SU-DHL-6 (cell line): Measurements from ENCODE around the gene NTSR1.

Source experiments
- H2AFZ ChIP-seq: fragments of 200-600 bp; sonication (generic); 2 replicates; pipeline ENCODE4 v1.6.1; 2014; ENCODE audit warnings: low read depth, mild to moderate bottlenecking, moderate library complexity, mixed read lengths, antibody characterized with exemption, low read length; ENCODE audit not compliant: severe bottlenecking
- H3F3A ChIP-seq: fragments of 200-600 bp; shearing (Covaris generic); 2 replicates; pipeline ENCODE4 v1.6.0; 2016; ENCODE audit warnings: antibody characterized with exemption, mild to moderate bottlenecking; ENCODE audit not compliant: insufficient read depth
- H3K27ac ChIP-seq: fragments of 200-600 bp; sonication (generic); 2 replicates; pipeline ENCODE4 v1.5.1; 2016; ENCODE audit warnings: low read depth, mild to moderate bottlenecking, low read length, moderate library complexity, mixed read lengths
- H3K27me3 ChIP-seq: fragments of 200-600 bp; sonication (generic), shearing (Covaris generic); 2 replicates; pipeline ENCODE4 v1.6.0; 2014; ENCODE audit warnings: mild to moderate bottlenecking, low read length
- H3K36me3 ChIP-seq: fragments of 200-600 bp; sonication (generic); 2 replicates; pipeline ENCODE4 v1.6.1; 2014; ENCODE audit warnings: mild to moderate bottlenecking, low read length, mixed read lengths
- H3K4me2 ChIP-seq: fragments of 300-600, 200-600 bp; shearing (Covaris generic), sonication (generic); 2 replicates; pipeline ENCODE4 v1.6.0; 2014; ENCODE audit warnings: low read length, low read depth, mild to moderate bottlenecking; ENCODE audit not compliant: poor library complexity, severe bottlenecking
- H3K4me3 ChIP-seq: fragments of 200-600 bp; sonication (generic); 2 replicates; pipeline ENCODE4 v1.5.1; 2014; ENCODE audit warnings: antibody characterized with exemption, low read length, mild to moderate bottlenecking, mixed read lengths; ENCODE audit not compliant: insufficient read depth, poor library complexity, severe bottlenecking
- H3K79me2 ChIP-seq: fragments of 200-600 bp; sonication (generic); 2 replicates; pipeline ENCODE4 v1.6.1; 2014; ENCODE audit warnings: mild to moderate bottlenecking, low read length, moderate library complexity; ENCODE audit not compliant: insufficient read depth
- H3K9ac ChIP-seq: fragments of 200-600 bp; sonication (generic); 2 replicates; pipeline ENCODE4 v1.7.0; 2014; ENCODE audit warnings: mild to moderate bottlenecking, low read length
- H3K9me2 ChIP-seq: fragments of 200-600 bp; sonication (generic); replicated peaks from 2 replicates; pipeline ENCODE4 v1.6.1; 2014; ENCODE audit warnings: low read length; ENCODE audit not compliant: insufficient read depth
- H3K9me3 ChIP-seq: fragments of 200-600 bp; sonication (generic); 2 replicates; pipeline ENCODE4 v1.6.1; 2014; ENCODE audit warnings: low read length, mixed read lengths; ENCODE audit not compliant: insufficient read depth
- H4K20me1 ChIP-seq: fragments of 200-600 bp; sonication (generic); 2 replicates; pipeline ENCODE4 v1.6.1; 2014; ENCODE audit warnings: low read depth, mild to moderate bottlenecking, antibody characterized with exemption, low read length, moderate library complexity, mixed read lengths
- EZH2phosphoT487 ChIP-seq: fragments of 200-600 bp; sonication (generic), shearing (Covaris generic); conservative IDR thresholded peaks from 2 replicates; pipeline ENCODE4 v1.6.1; 2018; ENCODE audit warnings: mild to moderate bottlenecking, antibody characterized with exemption, low read length, moderate library complexity, mixed read lengths
- TF ChIP-seq, protein P1 (sequence below): fragments of 200-600 bp; sonication (generic); IDR thresholded peaks from one replicate; pipeline ENCODE4 v1.5.1; 2017; ENCODE audit warnings: antibody characterized with exemption, mild to moderate bottlenecking, low read length, moderate library complexity; ENCODE audit not compliant: insufficient read depth, poor library complexity, severe bottlenecking

The NTSR1 gene

GRCh38 chr20:62706857-62707256 is 1.8 kb upstream of the NTSR1 start:
- H3K4me2 ChIP-seq = no peak overlapping the region
- TF ChIP-seq EZH2phosphoT487 = no peak
- TF ChIP-seq, protein P1, sequence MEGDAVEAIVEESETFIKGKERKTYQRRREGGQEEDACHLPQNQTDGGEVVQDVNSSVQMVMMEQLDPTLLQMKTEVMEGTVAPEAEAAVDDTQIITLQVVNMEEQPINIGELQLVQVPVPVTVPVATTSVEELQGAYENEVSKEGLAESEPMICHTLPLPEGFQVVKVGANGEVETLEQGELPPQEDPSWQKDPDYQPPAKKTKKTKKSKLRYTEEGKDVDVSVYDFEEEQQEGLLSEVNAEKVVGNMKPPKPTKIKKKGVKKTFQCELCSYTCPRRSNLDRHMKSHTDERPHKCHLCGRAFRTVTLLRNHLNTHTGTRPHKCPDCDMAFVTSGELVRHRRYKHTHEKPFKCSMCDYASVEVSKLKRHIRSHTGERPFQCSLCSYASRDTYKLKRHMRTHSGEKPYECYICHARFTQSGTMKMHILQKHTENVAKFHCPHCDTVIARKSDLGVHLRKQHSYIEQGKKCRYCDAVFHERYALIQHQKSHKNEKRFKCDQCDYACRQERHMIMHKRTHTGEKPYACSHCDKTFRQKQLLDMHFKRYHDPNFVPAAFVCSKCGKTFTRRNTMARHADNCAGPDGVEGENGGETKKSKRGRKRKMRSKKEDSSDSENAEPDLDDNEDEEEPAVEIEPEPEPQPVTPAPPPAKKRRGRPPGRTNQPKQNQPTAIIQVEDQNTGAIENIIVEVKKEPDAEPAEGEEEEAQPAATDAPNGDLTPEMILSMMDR = no peak
- no peaks in the 10 kb centered on the region for H3K9me3 ChIP-seq
- no peaks in the 10 kb centered on the region for H3F3A ChIP-seq
- no peaks in the 10 kb centered on the region for H3K79me2 ChIP-seq
- no peak overlapping the region for H3K27ac ChIP-seq
- H3K27me3 ChIP-seq = no peaks in the 10 kb centered on the region
- H3K4me3 ChIP-seq = no peak overlapping the region
- H3K9ac ChIP-seq = no peak overlapping the region
- no peaks in the 10 kb centered on the region for H4K20me1 ChIP-seq
- H3K9me2 ChIP-seq = no peaks in the 10 kb centered on the region
- no peak overlapping the region for H2AFZ ChIP-seq
- H3K36me3 ChIP-seq = no peaks in the 10 kb centered on the region

GRCh38 chr20:62707276-62707920 is 1.2 kb upstream of the NTSR1 start:
- Histone ChIP-seq H3K79me2 (no peaks in the 10 kb centered on the region), H3K27me3 (no peaks in the 10 kb centered on the region)
- TF ChIP-seq, protein P1 = no peak

GRCh38 chr20:62707921-62708521 is 615 bp upstream of the NTSR1 start:
- no peak for TF ChIP-seq EZH2phosphoT487
- TF ChIP-seq, protein P1 = no peak
- Histone ChIP-seq H3K4me3 (no peak overlapping the region), H4K20me1 (no peaks in the 10 kb centered on the region), H3K27me3 (no peaks in the 10 kb centered on the region), H3K9ac (no peak overlapping the region), H2AFZ (no peak overlapping the region), H3K9me3 (no peaks in the 10 kb centered on the region), H3K9me2 (no peaks in the 10 kb centered on the region), H3K79me2 (no peaks in the 10 kb centered on the region), H3K27ac (no peak overlapping the region), H3K36me3 (no peaks in the 10 kb centered on the region), H3F3A (no peaks in the 10 kb centered on the region), H3K4me2 (no peak overlapping the region)

More at GRCh38 chr20:62707276-62707920, 1.2 kb upstream of the NTSR1 start:
- no peaks in the 10 kb centered on the region for H3K9me3 ChIP-seq
- H3K9me2 ChIP-seq = no peaks in the 10 kb centered on the region
- H3K4me2 ChIP-seq = no peak overlapping the region
- no peaks in the 10 kb centered on the region for H4K20me1 ChIP-seq
- H3K4me3 ChIP-seq = no peak overlapping the region
- H3K27ac ChIP-seq = no peak overlapping the region
- no peaks in the 10 kb centered on the region for H3F3A ChIP-seq
- no peak overlapping the region for H2AFZ ChIP-seq
- no peak overlapping the region for H3K9ac ChIP-seq
- H3K36me3 ChIP-seq = no peaks in the 10 kb centered on the region
